ENCODE results near the gene PROC. TPM values are rescaled to one million over a fixed set of nuclear protein-coding genes. Genes with fewer than 3 reads are reported as not detected.

Gene PROC
- total RNA-seq, 4 donors from 2014 or later, result not detected

- no peak for TF ChIP-seq CTCF (IDR thresholded peaks at IDR 0.05; ENCODE audit: low read depth)
Measured at GRCh38 chr2:127437056-127437455, 18.8 kb downstream of the PROC start.

- no peak for TF ChIP-seq CTCF (IDR thresholded peaks at IDR 0.05; ENCODE audit: low read depth)
Measured at GRCh38 chr2:127437781-127438726, 19.8 kb downstream of the PROC start.

GRCh38 chr2:127439343-127439742 is 21.1 kb downstream of the PROC start:
- TF ChIP-seq CTCF (IDR thresholded peaks at IDR 0.05; ENCODE audit: low read depth), result no peak

- no peak for TF ChIP-seq CTCF (IDR thresholded peaks at IDR 0.05; ENCODE audit: low read depth)
Measured at GRCh38 chr2:127448526-127448925, 30.3 kb downstream of the PROC start.

- no peak for TF ChIP-seq CTCF (IDR thresholded peaks at IDR 0.05; ENCODE audit: low read depth)
Measured at GRCh38 chr2:127449414-127449813, 31.2 kb downstream of the PROC start.

GRCh38 chr2:127449898-127450297 is 31.7 kb downstream of the PROC start:
- no peak for TF ChIP-seq CTCF (IDR thresholded peaks at IDR 0.05; ENCODE audit: low read depth)

GRCh38 chr2:127451981-127452380 is 33.8 kb downstream of the PROC start:
- no peak for TF ChIP-seq CTCF (IDR thresholded peaks at IDR 0.05; ENCODE audit: low read depth)
